WTC11 (cell line): ENCODE data around the gene ZNF385A. TPM values are rescaled to one million over a fixed set of nuclear protein-coding genes. Genes with fewer than 3 reads are reported as not detected.

Experiments
- ATAC-seq: fragments of 200-7000 bp; cut with Tn5 transposase; 2 replicates; pipeline ENCODE4 v1.10.0; 2021; ENCODE audit warnings: mild to moderate bottlenecking, moderate library complexity
- CTCF ChIA-PET: fragments of 300-600 bp; sonication (Branson Sonifier 250); formaldehyde crosslinking; loops from one replicate; lab custom pipeline; 2021; ENCODE audit warnings: antibody characterized with exemption; lab: Charles Lee
- POLR2A ChIA-PET: fragments of 350-600 bp; sonication (Branson Sonifier 250); formaldehyde crosslinking; loops from one replicate; lab custom pipeline; 2021; ENCODE audit warnings: antibody characterized with exemption; lab: Charles Lee
- DNase-seq: peaks from one replicate; pipeline ENCODE4 v3.0.0; 2021; ENCODE audit warnings: low spot score
- H3K27ac Mint-ChIP-seq: 2 replicates; pipeline ENCODE4 v1.8.0; 2021; ENCODE audit warnings: mixed read lengths
- H3K27me3 Mint-ChIP-seq: 2 replicates; pipeline ENCODE4 v1.8.0; 2021; ENCODE audit warnings: low read depth, mild to moderate bottlenecking, moderate library complexity, mixed read lengths
- H3K36me3 Mint-ChIP-seq: 2 replicates; pipeline ENCODE4 v1.8.0; 2021; ENCODE audit warnings: mixed read lengths
- H3K4me1 Mint-ChIP-seq: 2 replicates; pipeline ENCODE4 v1.8.0; 2022; ENCODE audit warnings: mixed read lengths
- H3K4me3 Mint-ChIP-seq: 2 replicates; pipeline ENCODE4 v1.8.0; 2021; ENCODE audit warnings: mild to moderate bottlenecking, moderate library complexity, mixed read lengths
- H3K9me3 Mint-ChIP-seq: 2 replicates; pipeline ENCODE4 v1.8.0; 2021; ENCODE audit warnings: mixed read lengths
- CBFB ChIP-seq: sonication (generic); formaldehyde crosslinking; IDR thresholded peaks from 2 replicates; pipeline ENCODE4 v1.8.1; 2022; ENCODE audit warnings: mild to moderate bottlenecking, low read depth, missing genetic modification reagents
- ETV6 ChIP-seq: sonication (generic); formaldehyde crosslinking; IDR thresholded peaks from 2 replicates; pipeline ENCODE4 v1.8.1; 2022; ENCODE audit warnings: mild to moderate bottlenecking, missing genetic modification reagents
- HMGA2 ChIP-seq: fragments of 250-450 bp; sonication (Bioruptor Pico); IDR thresholded peaks from 2 replicates; pipeline ENCODE4 v1.4.0; 2021; ENCODE audit warnings: mild to moderate bottlenecking, moderate library complexity
- NR2C2 ChIP-seq: sonication (generic); formaldehyde crosslinking; IDR thresholded peaks from 2 replicates; pipeline ENCODE4 v1.8.0; 2022; ENCODE audit warnings: mild to moderate bottlenecking, missing genetic modification reagents
- OVOL2 ChIP-seq: fragments of 250-450 bp; sonication (Bioruptor Pico); IDR thresholded peaks from 2 replicates; pipeline ENCODE4 v1.9.0; 2021; ENCODE audit warnings: mild to moderate bottlenecking, borderline replicate concordance
- SOX15 ChIP-seq: fragments of 250-450 bp; sonication (Bioruptor Pico); IDR thresholded peaks from 2 replicates; pipeline ENCODE4 v1.9.0; 2021; ENCODE audit warnings: mild to moderate bottlenecking
- TCF7 ChIP-seq: sonication (generic); formaldehyde crosslinking; IDR thresholded peaks from 2 replicates; pipeline ENCODE4 v1.8.0; 2022; ENCODE audit warnings: mild to moderate bottlenecking, low read depth, missing genetic modification reagents, moderate library complexity
- ZNF423 ChIP-seq: fragments of 250-450 bp; sonication (Bioruptor Pico); IDR thresholded peaks from 2 replicates; pipeline ENCODE4 v2.1.2; 2022; ENCODE audit warnings: mild to moderate bottlenecking, moderate library complexity
- total RNA-seq: library from RNA; stranded (reverse); gene quantifications from 3 replicates; pipeline ENCODE4 v1.2.3, GENCODE V29; 2021
- TF ChIP-seq, protein P1 (sequence below): fragments of 250-450 bp; sonication (Bioruptor Pico); IDR thresholded peaks from 2 replicates; pipeline ENCODE4 v1.9.0; 2021; ENCODE audit warnings: mild to moderate bottlenecking
- TF ChIP-seq, protein P2 (sequence below): sonication (generic); formaldehyde crosslinking; IDR thresholded peaks from 2 replicates; pipeline ENCODE4 v1.8.1; 2023; ENCODE audit warnings: mild to moderate bottlenecking, moderate library complexity, missing genetic modification reagents
- TF ChIP-seq, protein P3 (sequence below): fragments of 250-450 bp; sonication (Bioruptor Pico); conservative IDR thresholded peaks from 2 replicates; pipeline ENCODE4 v1.9.0; 2021; ENCODE audit warnings: mild to moderate bottlenecking
- TF ChIP-seq, protein P4 (sequence below): fragments of 200-600 bp; IDR thresholded peaks from 2 replicates; pipeline ENCODE4 v1.8.0; 2022; ENCODE audit warnings: antibody characterized with exemption

ZNF385A gene
- total RNA-seq, 1 experiment from 2014 or later: 23.5 TPM

DNA sequence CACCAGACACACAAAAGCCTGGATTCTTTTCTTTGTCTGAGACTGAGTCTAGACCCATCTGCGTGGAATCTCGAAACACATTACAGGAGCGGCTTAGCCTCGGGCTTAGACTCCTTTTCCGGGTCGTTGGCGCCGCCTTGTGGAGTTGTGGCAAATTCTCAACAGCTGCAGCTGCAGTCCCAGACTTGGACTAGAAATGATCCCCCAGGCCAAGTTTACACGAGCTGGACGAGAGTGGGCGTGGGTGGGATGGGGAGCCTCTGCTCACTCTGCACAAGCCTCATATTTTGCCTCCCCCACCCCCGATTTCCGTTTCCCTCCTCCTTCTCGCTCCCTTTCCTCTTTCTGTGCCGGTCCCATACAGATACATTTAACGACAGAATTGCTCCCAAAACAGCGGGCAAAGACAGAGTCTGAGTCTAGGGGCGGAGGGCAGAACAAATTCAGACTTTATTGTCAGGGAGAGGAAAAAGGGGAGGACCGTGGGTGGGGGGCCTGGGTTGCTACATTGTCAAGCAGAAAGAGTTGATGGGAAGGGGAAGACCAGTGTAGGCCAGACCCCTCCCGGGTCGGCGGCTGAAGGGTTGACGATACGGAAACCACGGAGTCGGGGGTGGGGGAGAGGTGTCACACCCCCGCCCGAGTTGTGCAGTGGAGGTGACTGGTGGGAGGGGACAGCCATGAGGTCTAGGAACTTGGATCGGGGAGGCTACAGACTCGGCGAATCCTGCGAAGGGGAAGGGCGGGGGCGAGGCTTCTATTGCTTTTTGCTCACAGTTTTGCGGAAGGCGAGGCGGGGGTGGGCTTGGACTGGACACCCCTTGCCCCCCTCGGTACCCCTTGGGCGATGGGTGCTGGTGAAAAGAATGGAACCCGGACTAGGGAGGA lies 15.6 kb downstream of the ZNF385A start:
- ATAC-seq (peak; percentile 49), DNase-seq (peak; percentile 90)
- H3K27ac Mint-ChIP-seq: no peak overlapping the region
- peaks cover 24% of the 10 kb centered on the region for H3K4me1 Mint-ChIP-seq
- POLR2A ChIA-PET: interaction anchor here (0.5 to 1.4 kb wide), 2 partner anchors 86 to 117 kb away, joined by 3 read pairs; no protein-coding TSS in a partner anchor
- H3K27me3 Mint-ChIP-seq: peaks cover 49% of the 10 kb centered on the region
- peak overlapping the region; percentile 75 for H3K4me3 Mint-ChIP-seq
- peaks cover 20% of the 10 kb centered on the region for H3K36me3 Mint-ChIP-seq
- TF ChIP-seq, protein P1, sequence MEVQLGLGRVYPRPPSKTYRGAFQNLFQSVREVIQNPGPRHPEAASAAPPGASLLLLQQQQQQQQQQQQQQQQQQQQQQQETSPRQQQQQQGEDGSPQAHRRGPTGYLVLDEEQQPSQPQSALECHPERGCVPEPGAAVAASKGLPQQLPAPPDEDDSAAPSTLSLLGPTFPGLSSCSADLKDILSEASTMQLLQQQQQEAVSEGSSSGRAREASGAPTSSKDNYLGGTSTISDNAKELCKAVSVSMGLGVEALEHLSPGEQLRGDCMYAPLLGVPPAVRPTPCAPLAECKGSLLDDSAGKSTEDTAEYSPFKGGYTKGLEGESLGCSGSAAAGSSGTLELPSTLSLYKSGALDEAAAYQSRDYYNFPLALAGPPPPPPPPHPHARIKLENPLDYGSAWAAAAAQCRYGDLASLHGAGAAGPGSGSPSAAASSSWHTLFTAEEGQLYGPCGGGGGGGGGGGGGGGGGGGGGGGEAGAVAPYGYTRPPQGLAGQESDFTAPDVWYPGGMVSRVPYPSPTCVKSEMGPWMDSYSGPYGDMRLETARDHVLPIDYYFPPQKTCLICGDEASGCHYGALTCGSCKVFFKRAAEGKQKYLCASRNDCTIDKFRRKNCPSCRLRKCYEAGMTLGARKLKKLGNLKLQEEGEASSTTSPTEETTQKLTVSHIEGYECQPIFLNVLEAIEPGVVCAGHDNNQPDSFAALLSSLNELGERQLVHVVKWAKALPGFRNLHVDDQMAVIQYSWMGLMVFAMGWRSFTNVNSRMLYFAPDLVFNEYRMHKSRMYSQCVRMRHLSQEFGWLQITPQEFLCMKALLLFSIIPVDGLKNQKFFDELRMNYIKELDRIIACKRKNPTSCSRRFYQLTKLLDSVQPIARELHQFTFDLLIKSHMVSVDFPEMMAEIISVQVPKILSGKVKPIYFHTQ (CRISPR knock-in tag): 0 out of 2 replicates have a peak, but pooled peaks have one; percentile 13
- TF ChIP-seq, protein P2, sequence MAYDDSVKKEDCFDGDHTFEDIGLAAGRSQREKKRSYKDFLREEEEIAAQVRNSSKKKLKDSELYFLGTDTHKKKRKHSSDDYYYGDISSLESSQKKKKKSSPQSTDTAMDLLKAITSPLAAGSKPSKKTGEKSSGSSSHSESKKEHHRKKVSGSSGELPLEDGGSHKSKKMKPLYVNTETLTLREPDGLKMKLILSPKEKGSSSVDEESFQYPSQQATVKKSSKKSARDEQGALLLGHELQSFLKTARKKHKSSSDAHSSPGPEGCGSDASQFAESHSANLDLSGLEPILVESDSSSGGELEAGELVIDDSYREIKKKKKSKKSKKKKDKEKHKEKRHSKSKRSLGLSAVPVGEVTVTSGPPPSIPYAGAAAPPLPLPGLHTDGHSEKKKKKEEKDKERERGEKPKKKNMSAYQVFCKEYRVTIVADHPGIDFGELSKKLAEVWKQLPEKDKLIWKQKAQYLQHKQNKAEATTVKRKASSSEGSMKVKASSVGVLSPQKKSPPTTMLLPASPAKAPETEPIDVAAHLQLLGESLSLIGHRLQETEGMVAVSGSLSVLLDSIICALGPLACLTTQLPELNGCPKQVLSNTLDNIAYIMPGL (CRISPR knock-in tag): peak; percentile 52; the same call in 1 of the 2 replicates
- TF ChIP-seq, protein P3, sequence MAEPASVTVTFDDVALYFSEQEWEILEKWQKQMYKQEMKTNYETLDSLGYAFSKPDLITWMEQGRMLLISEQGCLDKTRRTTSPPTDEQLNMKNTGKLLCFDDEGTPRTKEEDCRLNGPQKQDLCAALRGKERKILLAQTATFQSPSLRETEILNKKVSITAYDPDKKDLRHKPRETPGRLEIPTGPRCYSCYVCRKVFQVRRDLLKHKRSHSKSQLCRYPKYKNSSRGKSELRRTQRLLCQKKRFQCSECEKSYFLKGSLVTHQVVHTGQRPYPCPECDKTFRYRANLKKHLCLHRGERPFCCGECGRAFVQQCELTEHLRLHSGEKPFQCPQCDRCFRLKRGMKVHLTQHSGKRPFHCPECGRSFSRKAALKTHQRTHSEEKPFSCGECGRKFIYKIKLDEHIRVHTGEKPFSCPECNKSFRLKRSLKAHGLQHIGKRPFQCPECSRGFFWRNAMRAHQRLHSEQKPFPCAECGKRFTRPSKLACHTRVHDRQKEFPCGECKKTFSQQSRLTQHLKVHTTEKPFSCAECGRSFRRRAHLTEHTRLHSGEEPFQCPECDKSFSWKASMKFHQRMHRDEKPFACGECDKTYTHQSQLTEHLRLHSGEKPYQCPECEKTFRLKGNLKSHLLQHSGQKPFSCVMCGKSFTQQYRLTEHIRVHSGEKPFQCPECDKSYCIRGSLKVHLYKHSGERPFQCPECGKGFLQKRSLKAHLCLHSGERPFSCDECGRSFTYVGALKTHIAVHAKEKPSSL (CRISPR knock-in tag): no peak
- TF ChIP-seq, protein P4, sequence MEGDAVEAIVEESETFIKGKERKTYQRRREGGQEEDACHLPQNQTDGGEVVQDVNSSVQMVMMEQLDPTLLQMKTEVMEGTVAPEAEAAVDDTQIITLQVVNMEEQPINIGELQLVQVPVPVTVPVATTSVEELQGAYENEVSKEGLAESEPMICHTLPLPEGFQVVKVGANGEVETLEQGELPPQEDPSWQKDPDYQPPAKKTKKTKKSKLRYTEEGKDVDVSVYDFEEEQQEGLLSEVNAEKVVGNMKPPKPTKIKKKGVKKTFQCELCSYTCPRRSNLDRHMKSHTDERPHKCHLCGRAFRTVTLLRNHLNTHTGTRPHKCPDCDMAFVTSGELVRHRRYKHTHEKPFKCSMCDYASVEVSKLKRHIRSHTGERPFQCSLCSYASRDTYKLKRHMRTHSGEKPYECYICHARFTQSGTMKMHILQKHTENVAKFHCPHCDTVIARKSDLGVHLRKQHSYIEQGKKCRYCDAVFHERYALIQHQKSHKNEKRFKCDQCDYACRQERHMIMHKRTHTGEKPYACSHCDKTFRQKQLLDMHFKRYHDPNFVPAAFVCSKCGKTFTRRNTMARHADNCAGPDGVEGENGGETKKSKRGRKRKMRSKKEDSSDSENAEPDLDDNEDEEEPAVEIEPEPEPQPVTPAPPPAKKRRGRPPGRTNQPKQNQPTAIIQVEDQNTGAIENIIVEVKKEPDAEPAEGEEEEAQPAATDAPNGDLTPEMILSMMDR: peak; percentile 73
- no peaks in the 10 kb centered on the region for H3K9me3 Mint-ChIP-seq
- CTCF ChIA-PET: interaction anchor here (0.7 to 2.7 kb wide), 29 partner anchors 9 to 153 kb away, joined by 3 to 45 read pairs (median 5); partner anchors contain the start of genes CBX5, COPZ1 and NFE2

DNA sequence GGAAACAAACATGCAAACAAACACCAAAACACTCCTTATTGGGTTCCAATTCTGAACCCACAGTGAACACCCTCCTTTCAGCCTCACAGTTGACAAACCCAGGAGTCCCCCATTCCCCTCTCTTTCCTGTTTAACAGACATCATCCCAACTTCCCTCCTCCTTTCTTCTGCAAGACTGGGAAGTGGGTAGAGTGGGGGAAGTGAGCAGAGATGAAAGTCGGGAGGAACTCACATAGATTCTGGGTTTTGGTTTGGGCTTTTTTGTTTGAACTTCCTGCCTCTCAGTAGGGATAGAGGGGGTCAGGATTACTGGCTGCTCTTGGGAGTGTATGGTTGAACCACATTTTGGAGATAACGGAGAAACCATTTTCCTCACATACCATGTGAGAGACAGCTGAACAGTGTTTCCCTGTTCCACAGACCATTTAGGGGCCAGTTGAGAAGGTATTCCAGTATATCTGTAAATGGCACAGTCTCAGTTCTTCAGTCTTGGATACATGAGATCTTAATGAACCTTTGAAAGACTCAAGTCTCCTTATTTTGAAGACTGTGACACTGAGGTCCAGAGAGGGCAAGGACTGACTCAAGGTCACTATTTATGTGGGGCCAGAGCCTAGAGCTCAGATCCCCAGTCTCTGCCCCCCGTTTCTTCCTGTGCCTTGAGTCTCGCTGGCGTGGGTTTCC lies 16.4 kb downstream of the ZNF385A start:
- ChIA-PET POLR2A (interaction anchor here (1.4 kb wide), 1 partner anchor 85 kb away, joined by 3 read pairs; no protein-coding TSS in a partner anchor), CTCF (interaction anchor here (0.5 to 2.7 kb wide), 30 partner anchors 8 to 152 kb away, joined by 3 to 45 read pairs (median 5); partner anchors contain the start of genes CBX5, COPZ1 and NFE2)
- TF ChIP-seq OVOL2 (CRISPR knock-in tag) (no peak), NR2C2 (CRISPR knock-in tag) (no peak), ETV6 (CRISPR knock-in tag) (no peak), TCF7 (no peak), SOX15 (no peak), ZNF423 (CRISPR knock-in tag) (no peak), HMGA2 (CRISPR knock-in tag) (no peak), CBFB (CRISPR knock-in tag) (no peak)
- TF ChIP-seq, protein P4: no peak
- Mint-ChIP-seq H3K9me3 (no peaks in the 10 kb centered on the region), H3K27ac (no peak overlapping the region), H3K4me1 (peaks cover 24% of the 10 kb centered on the region), H3K36me3 (peaks cover 14% of the 10 kb centered on the region), H3K27me3 (peaks cover 52% of the 10 kb centered on the region), H3K4me3 (peak overlapping the region; percentile 75)
- no peak for DNase-seq
- ATAC-seq: no peak
